HG02973 (cell line): ENCODE results near the gene BDKRB2.

ENCODE experiments used
- ATAC-seq: cut with Tn5 transposase; IDR thresholded peaks from one replicate; pipeline ENCODE4 v1.9.1; 2021; ENCODE audit warnings: moderate library complexity; ENCODE audit not compliant: unreplicated experiment

Gene BDKRB2

GRCh38 chr14:96249029-96249428 lies 44.4 kb downstream of the BDKRB2 start:
- ATAC-seq = no peak

DNA sequence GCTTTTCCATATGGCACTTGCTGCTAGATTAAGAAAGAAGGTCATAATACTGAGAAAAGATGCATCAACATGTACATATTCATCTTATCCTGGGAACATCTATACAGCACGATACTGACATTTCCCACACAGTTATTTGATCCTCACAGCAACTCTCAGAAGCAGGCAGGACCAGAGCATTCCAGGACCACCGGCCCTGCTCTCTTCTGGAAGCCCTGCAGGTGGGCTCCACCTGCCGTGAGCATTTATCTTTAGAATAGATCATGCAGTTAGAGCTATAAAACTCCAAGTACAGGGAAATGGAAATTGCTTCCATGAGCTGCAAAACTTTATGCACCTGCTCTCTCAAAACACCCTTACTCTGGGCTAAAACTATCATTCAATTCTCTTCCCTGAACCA lies 45.8 kb downstream of the BDKRB2 start:
- ATAC-seq = no peak

- no peak for ATAC-seq
Measured at GRCh38 chr14:96251656-96252155, 47.1 kb downstream of the BDKRB2 start.

DNA sequence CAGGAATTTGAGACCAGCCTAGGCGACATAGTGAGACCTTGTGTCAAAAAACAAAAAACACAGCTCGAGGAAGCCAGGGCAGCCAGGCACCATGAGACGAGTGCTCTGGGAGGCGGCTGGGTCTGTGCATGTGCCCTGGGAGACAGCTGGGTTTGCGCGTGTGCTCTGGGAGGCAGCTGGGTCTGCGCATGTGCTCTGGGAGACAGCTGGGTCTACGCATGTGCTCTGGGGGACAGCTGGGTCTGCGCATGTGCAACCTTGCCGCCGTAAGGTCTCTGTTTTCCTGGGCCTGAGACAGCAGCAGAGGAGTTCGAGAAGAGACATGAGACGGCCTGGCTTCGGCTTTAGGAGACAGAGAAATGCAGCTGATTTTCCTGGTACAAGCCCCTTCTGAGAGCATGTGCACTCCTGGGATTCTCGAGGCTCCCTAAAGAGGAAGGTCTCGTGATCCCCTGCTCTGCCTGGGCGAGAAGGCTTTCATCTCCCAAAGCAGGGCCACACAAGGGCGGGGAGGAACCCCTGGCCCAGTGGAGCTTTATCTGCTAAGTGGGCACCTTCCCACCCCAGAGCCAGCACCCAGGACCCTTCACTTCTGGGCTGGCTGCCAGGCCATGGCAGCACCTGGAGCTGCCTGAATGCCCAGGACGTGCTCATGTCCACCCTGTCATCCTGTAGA lies 47.8 kb downstream of the BDKRB2 start:
- ATAC-seq = no peak

GRCh38 chr14:96252999-96253539 lies 48.4 kb downstream of the BDKRB2 start:
- no peak for ATAC-seq

- ATAC-seq = no peak
Measured at GRCh38 chr14:96254687-96255086, 50.0 kb downstream of the BDKRB2 start.

GRCh38 chr14:96255501-96256366 lies 51.1 kb downstream of the BDKRB2 start, which contains the start of gene BDKRB1:
BDKRB1 (plus strand) TSS chr14:96256210; CDS start chr14:96263683, 7,473 bp downstream.
- no peak for ATAC-seq

DNA sequence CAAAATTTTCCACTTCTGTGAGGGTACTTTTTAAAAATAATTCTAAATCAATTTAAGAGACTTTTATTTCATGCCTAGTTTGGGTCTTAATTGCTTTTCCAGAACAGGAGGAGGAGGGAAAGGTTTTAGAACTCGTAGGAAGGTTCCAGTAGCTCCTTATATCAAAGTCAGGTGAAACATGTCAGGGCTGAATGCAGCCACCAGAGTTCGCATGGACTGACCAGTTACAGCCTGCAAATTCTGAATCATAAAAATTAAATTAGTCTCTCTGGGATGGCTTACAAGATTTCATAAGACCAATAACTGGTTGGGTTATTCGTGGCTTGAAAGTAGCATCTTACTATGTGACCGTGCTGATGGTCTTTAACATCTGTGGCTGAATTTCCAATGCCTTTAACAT lies 51.8 kb downstream of the BDKRB2 start:
- ATAC-seq = no peak

- no peak for ATAC-seq
Measured at GRCh38 chr14:96257056-96257455, 52.4 kb downstream of the BDKRB2 start.

GRCh38 chr14:96257900-96258299 lies 53.3 kb downstream of the BDKRB2 start:
- ATAC-seq = no peak

- no peak for ATAC-seq
Measured at GRCh38 chr14:96260341-96260821, 55.7 kb downstream of the BDKRB2 start.

GRCh38 chr14:96261053-96261452 lies 56.4 kb downstream of the BDKRB2 start:
- no peak for ATAC-seq

DNA sequence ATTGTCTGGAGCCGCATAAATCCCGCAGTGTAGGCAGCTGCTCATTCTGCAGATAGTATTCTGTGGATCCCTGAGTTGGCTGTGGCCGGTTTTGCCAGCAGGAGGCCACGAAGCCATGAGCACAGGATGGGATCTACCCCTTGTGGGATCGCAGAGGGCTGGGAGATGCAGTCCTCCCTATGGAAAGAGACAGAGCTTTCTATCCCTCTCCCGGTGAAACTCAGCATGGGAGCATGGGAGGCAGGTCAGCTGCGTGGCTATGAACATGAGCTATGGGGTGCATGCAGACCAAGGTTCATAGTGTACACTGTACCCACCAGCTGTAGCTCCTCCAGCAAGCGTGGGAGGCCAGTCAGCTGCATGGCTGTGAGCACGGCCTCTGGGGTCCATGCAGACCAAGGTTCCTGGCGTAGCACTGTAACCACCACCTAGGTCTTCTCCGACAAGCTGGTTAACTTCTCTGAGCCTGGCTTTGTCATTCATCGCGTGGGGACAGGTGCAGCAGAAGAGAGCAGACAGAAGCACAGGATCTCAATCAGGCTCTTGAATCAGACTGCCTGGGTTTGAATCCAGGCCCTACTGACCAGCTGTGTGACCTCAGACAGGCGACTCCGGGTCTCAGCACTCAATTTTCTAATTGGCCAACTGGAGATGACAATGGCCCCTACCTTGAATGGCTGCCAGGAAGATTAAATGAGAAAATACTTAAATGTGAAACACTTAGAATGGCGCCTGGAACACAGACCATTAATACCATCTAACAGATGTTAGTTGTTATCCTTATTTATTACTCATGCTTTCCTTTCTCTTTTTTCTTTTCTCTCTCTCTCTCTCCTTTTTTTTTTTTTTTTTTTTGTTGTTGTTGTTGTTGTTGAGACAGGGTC lies 57.4 kb downstream of the BDKRB2 start:
- ATAC-seq = no peak

- no peak for ATAC-seq
Measured at GRCh38 chr14:96263347-96264199, 58.9 kb downstream of the BDKRB2 start.

DNA sequence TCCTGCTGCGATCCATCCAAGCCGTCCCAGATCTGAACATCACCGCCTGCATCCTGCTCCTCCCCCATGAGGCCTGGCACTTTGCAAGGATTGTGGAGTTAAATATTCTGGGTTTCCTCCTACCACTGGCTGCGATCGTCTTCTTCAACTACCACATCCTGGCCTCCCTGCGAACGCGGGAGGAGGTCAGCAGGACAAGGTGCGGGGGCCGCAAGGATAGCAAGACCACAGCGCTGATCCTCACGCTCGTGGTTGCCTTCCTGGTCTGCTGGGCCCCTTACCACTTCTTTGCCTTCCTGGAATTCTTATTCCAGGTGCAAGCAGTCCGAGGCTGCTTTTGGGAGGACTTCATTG lies 59.5 kb downstream of the BDKRB2 start:
- ATAC-seq = no peak

- ATAC-seq = no peak
Measured at GRCh38 chr14:96264853-96265252, 60.2 kb downstream of the BDKRB2 start.

DNA sequence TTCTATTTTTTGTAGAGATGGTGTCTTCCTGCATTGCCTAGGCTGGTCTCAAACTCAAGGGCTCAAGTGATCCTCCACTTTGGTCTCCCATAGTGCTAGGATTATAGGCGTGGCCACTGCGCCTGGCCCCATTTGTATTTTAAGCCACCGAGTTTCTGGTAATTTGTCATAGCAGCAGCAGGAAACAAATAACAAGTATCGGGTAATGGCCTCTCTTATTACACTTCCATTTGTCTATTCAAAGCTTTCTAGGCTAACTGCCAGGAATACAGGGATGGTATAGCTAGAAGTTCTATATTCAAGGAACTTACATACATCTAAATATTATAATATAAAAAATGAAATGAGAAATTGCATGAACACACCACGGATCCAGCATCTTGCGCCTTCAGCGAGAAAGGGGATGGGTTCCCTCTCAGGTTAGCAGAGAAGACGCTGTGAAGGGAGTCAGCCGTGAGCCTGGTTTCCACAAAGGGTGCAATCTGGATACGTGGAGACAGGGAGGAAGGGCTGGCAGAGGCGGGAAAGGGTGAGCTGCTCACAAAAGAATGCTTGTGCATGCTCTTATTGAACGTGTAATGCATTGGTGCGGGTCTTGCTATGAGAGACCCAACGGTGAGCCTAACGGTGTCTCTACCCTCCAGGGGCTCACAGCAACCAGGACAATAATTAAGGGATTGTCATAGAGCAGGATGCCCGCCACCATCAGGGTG lies 60.9 kb downstream of the BDKRB2 start:
- ATAC-seq = no peak

DNA sequence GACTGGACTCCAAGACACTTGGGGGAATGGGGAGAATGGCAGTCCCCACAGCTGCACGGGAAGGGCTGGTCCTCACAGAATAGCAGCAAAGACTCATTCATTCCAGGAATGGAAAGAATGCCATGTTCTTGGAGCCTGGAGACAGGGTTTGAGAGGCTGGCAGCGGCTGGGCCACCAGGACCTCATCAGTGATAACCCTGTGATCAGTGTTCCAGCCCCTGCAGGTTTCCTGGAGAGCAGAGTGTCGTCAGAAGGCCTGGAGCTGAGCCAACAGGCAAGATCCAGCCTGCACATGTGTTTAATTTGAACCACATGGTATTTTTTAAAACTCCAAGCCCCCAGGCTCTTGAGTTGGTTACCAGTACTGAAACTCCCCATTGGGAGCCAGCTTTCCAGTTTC lies 62.7 kb downstream of the BDKRB2 start:
- ATAC-seq = no peak

- ATAC-seq = no peak
Measured at GRCh38 chr14:96267916-96268315, 63.3 kb downstream of the BDKRB2 start.
